Activated B cell treated with CpG ODN at 0.5 μM for 24 hours (primary cell): ENCODE measurements around the gene TRPV2. TPM values are rescaled to one million over a fixed set of nuclear protein-coding genes. Genes with fewer than 3 reads are reported as not detected.

ENCODE experiments used
- ATAC-seq: fragments of 200-7000 bp; cut with Tn5 transposase; one replicate; pipeline ENCODE4 v1.10.0; 2021; ENCODE audit warnings: low read depth, mild to moderate bottlenecking, moderate library complexity
- CTCF ChIA-PET: fragments of 350-600 bp; sonication (Branson Sonifier 250); formaldehyde crosslinking; loops from one replicate; lab custom pipeline; 2021; ENCODE audit warnings: antibody characterized with exemption; lab: Charles Lee
- POLR2A ChIA-PET: fragments of 350-600 bp; sonication (Branson Sonifier 250); formaldehyde crosslinking; loops from one replicate; lab custom pipeline; 2021; ENCODE audit warnings: antibody characterized with exemption; lab: Charles Lee
- DNase-seq: peaks from one replicate; pipeline ENCODE4 v3.0.0; 2022
- H3K27ac Mint-ChIP-seq: one replicate; pipeline ENCODE4 v1.8.0; 2020; ENCODE audit warnings: mixed read lengths
- H3K27me3 Mint-ChIP-seq: one replicate; pipeline ENCODE4 v1.8.0; 2021; ENCODE audit warnings: mixed read lengths
- H3K36me3 Mint-ChIP-seq: one replicate; pipeline ENCODE4 v1.8.0; 2021; ENCODE audit warnings: low read depth, mixed read lengths
- H3K4me1 Mint-ChIP-seq: one replicate; pipeline ENCODE4 v1.8.0; 2021; ENCODE audit warnings: mixed read lengths
- H3K4me3 Mint-ChIP-seq: one replicate; pipeline ENCODE4 v1.8.0; 2020; ENCODE audit warnings: mild to moderate bottlenecking, mixed read lengths
- H3K9me3 Mint-ChIP-seq: one replicate; pipeline ENCODE4 v1.8.0; 2020; ENCODE audit warnings: mixed read lengths
- intact Hi-C: fragments of 100-400 bp; cut with micrococcal nuclease; formaldehyde crosslinking; loops from one replicate; pipeline ENCODE4 v1.15.1; 2024
- total RNA-seq: library from RNA; stranded (reverse); gene quantifications from 2 replicates; pipeline ENCODE4 v1.2.3, GENCODE V29; 2022
- TF ChIP-seq, protein P1 (sequence below): fragments of 200-600 bp; IDR thresholded peaks from one replicate; pipeline ENCODE4 v1.8.0; 2022; ENCODE audit warnings: antibody characterized with exemption, mild to moderate bottlenecking

The TRPV2 gene
- total RNA-seq, 1 donor from 2014 or later = 65.8 TPM

- Mint-ChIP-seq H3K9me3 (no peaks in the 10 kb centered on the region), H3K27me3 (no peaks in the 10 kb centered on the region), H3K27ac (no peak overlapping the region), H3K4me1 (peaks cover 33% of the 10 kb centered on the region), H3K36me3 (peaks cover 32% of the 10 kb centered on the region), H3K4me3 (no peak overlapping the region)
- TF ChIP-seq, protein P1, sequence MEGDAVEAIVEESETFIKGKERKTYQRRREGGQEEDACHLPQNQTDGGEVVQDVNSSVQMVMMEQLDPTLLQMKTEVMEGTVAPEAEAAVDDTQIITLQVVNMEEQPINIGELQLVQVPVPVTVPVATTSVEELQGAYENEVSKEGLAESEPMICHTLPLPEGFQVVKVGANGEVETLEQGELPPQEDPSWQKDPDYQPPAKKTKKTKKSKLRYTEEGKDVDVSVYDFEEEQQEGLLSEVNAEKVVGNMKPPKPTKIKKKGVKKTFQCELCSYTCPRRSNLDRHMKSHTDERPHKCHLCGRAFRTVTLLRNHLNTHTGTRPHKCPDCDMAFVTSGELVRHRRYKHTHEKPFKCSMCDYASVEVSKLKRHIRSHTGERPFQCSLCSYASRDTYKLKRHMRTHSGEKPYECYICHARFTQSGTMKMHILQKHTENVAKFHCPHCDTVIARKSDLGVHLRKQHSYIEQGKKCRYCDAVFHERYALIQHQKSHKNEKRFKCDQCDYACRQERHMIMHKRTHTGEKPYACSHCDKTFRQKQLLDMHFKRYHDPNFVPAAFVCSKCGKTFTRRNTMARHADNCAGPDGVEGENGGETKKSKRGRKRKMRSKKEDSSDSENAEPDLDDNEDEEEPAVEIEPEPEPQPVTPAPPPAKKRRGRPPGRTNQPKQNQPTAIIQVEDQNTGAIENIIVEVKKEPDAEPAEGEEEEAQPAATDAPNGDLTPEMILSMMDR = no peak
- DNase-seq (no peak), ATAC-seq (no peak)
- ChIA-PET CTCF (interaction anchor here (2.4 kb wide), 1 partner anchor 15 kb away, joined by 10 read pairs; no protein-coding TSS in a partner anchor), POLR2A (interaction anchor here (0.7 to 2.2 kb wide), 2 partner anchors 26 to 36 kb away, joined by 3 to 8 read pairs; partner anchors contain the start of gene TRPV2)
- intact Hi-C loops = no loop called here
These were observed 36.6 kb upstream of the TRPV2 start for GRCh38 chr17:16378636-16379282.

GRCh38 chr17:16379654-16380053 lies 35.7 kb upstream of the TRPV2 start:
- ATAC-seq (no peak), DNase-seq (no peak)
- Mint-ChIP-seq H3K4me3 (no peak overlapping the region), H3K9me3 (no peaks in the 10 kb centered on the region), H3K27me3 (no peaks in the 10 kb centered on the region), H3K4me1 (peaks cover 42% of the 10 kb centered on the region), H3K27ac (no peak overlapping the region), H3K36me3 (peaks cover 41% of the 10 kb centered on the region)
- POLR2A ChIA-PET = interaction anchor here (1.2 to 2.2 kb wide), 6 partner anchors 16 to 210 kb away, joined by 3 to 105 read pairs (median 18); partner anchors contain the start of genes CENPV and TRPV2
- CTCF ChIA-PET = interaction anchor here (0.8 to 2.4 kb wide), 2 partner anchors 16 to 143 kb away, joined by 3 to 10 read pairs; no protein-coding TSS in a partner anchor
- TF ChIP-seq, protein P1 = no peak
- intact Hi-C loops = loop anchor here (1.0 to 10.0 kb wide), 3 partner anchors 190 to 605 kb away; partner anchors contain the start of gene ZNF287

- H3K27me3 Mint-ChIP-seq = no peaks in the 10 kb centered on the region
- intact Hi-C loops = loop anchor here (1.0 to 10.0 kb wide), 9 partner anchors 18 to 604 kb away; partner anchors contain the start of genes CENPV and ZNF287
- peaks cover 48% of the 10 kb centered on the region for H3K4me1 Mint-ChIP-seq
- peak; percentile 90 for ATAC-seq
- DNase-seq = peak; percentile 83
- no peaks in the 10 kb centered on the region for H3K9me3 Mint-ChIP-seq
- ChIA-PET CTCF (interaction anchor here (0.8 to 4.0 kb wide), 4 partner anchors 17 to 141 kb away, joined by 3 to 20 read pairs (median 8); partner anchors contain the start of gene TRPV2), POLR2A (interaction anchor here (0.6 to 4.1 kb wide), 36 partner anchors 8 to 962 kb away, joined by 3 to 105 read pairs (median 5); partner anchors contain the start of genes CENPV, NCOR1, PIGL and TRPV2)
- TF ChIP-seq, protein P1 = no peak
- peak within 1 kb of the TSS; percentile 97 for H3K27ac Mint-ChIP-seq
- peak within 1 kb of the TSS; percentile 97 for H3K4me3 Mint-ChIP-seq
- peaks cover 41% of the 10 kb centered on the region for H3K36me3 Mint-ChIP-seq
These were observed 34.5 kb upstream of the TRPV2 start, which contains the start of gene UBB for GRCh38 chr17:16380640-16381495. Gene UBB (plus strand): TSS chr17:16381091. CDS start chr17:16381908, 817 bp downstream.

DNA sequence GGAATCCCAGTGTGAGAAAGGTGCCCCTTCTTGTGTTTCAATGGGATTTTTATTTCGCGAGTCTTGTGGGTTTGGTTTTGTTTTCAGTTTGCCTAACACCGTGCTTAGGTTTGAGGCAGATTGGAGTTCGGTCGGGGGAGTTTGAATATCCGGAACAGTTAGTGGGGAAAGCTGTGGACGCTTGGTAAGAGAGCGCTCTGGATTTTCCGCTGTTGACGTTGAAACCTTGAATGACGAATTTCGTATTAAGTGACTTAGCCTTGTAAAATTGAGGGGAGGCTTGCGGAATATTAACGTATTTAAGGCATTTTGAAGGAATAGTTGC lies 33.9 kb upstream of the TRPV2 start:
- no peaks in the 10 kb centered on the region for H3K9me3 Mint-ChIP-seq
- POLR2A ChIA-PET = interaction anchor here (0.7 to 4.1 kb wide), 12 partner anchors 11 to 382 kb away, joined by 3 to 105 read pairs (median 14); partner anchors contain the start of genes CENPV, NCOR1, PIGL and TRPV2
- TF ChIP-seq, protein P1 = no peak
- H3K27me3 Mint-ChIP-seq = no peaks in the 10 kb centered on the region
- peaks cover 49% of the 10 kb centered on the region for H3K4me1 Mint-ChIP-seq
- CTCF ChIA-PET = interaction anchor here (1.8 to 4.0 kb wide), 3 partner anchors 17 to 46 kb away, joined by 8 to 20 read pairs (median 8); partner anchors contain the start of gene TRPV2
- peak overlapping the region; percentile 97 for H3K4me3 Mint-ChIP-seq
- intact Hi-C loops = loop anchor here (1.0 to 10.0 kb wide), 8 partner anchors 18 to 603 kb away; partner anchors contain the start of gene CENPV
- DNase-seq (no peak), ATAC-seq (peak; percentile 5)
- peak overlapping the region; percentile 97 for H3K27ac Mint-ChIP-seq
- H3K36me3 Mint-ChIP-seq = peaks cover 41% of the 10 kb centered on the region
